ENCODE measurements around the gene GPC5.

GPC5 gene

GRCh38 chr13:91554101-91554500 lies 155.7 kb downstream of the GPC5 start:
- CTCF ChIA-PET: no interaction called here
- H3K9me3 ChIP-seq (ENCODE audit: control insufficient read depth, insufficient read depth, low read depth, low read length): no peaks in the 10 kb centered on the region
- H3K36me3 ChIP-seq (ENCODE audit: control insufficient read depth in 2 of 2, insufficient read depth in 1 of 2, low read length in 2 of 2): no peaks in the 10 kb centered on the region
- no peak for TF ChIP-seq REPIN1 (tag by site-specific recombination; IDR thresholded peaks at IDR 0.05; ENCODE audit: low read depth)
- TF ChIP-seq, protein P1, sequence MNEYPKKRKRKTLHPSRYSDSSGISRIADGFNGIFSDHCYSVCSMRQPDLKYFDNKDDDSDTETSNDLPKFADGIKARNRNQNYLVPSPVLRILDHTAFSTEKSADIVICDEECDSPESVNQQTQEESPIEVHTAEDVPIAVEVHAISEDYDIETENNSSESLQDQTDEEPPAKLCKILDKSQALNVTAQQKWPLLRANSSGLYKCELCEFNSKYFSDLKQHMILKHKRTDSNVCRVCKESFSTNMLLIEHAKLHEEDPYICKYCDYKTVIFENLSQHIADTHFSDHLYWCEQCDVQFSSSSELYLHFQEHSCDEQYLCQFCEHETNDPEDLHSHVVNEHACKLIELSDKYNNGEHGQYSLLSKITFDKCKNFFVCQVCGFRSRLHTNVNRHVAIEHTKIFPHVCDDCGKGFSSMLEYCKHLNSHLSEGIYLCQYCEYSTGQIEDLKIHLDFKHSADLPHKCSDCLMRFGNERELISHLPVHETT (tag by site-specific recombination; IDR thresholded peaks at IDR 0.05): no peak
- TF ChIP-seq, protein P2, sequence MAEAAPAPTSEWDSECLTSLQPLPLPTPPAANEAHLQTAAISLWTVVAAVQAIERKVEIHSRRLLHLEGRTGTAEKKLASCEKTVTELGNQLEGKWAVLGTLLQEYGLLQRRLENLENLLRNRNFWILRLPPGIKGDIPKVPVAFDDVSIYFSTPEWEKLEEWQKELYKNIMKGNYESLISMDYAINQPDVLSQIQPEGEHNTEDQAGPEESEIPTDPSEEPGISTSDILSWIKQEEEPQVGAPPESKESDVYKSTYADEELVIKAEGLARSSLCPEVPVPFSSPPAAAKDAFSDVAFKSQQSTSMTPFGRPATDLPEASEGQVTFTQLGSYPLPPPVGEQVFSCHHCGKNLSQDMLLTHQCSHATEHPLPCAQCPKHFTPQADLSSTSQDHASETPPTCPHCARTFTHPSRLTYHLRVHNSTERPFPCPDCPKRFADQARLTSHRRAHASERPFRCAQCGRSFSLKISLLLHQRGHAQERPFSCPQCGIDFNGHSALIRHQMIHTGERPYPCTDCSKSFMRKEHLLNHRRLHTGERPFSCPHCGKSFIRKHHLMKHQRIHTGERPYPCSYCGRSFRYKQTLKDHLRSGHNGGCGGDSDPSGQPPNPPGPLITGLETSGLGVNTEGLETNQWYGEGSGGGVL (tag by site-specific recombination; IDR thresholded peaks at IDR 0.05): no peak
- TF ChIP-seq ZNF211 (tag by site-specific recombination; IDR thresholded peaks at IDR 0.05; ENCODE audit: low read depth): no peak
- TF ChIP-seq ZNF404 (tag by site-specific recombination; IDR thresholded peaks at IDR 0.05): no peak
- TF ChIP-seq GLIS2 (tag by site-specific recombination; IDR thresholded peaks at IDR 0.05): no peak
- no peak for TF ChIP-seq ZNF704 (tag by site-specific recombination; IDR thresholded peaks at IDR 0.05)
- no peak for TF ChIP-seq ZNF555 (tag by site-specific recombination; conservative IDR thresholded peaks at IDR 0.05)
- no peak for TF ChIP-seq GLI4 (tag by site-specific recombination; IDR thresholded peaks at IDR 0.05)
- TF ChIP-seq, protein P3, sequence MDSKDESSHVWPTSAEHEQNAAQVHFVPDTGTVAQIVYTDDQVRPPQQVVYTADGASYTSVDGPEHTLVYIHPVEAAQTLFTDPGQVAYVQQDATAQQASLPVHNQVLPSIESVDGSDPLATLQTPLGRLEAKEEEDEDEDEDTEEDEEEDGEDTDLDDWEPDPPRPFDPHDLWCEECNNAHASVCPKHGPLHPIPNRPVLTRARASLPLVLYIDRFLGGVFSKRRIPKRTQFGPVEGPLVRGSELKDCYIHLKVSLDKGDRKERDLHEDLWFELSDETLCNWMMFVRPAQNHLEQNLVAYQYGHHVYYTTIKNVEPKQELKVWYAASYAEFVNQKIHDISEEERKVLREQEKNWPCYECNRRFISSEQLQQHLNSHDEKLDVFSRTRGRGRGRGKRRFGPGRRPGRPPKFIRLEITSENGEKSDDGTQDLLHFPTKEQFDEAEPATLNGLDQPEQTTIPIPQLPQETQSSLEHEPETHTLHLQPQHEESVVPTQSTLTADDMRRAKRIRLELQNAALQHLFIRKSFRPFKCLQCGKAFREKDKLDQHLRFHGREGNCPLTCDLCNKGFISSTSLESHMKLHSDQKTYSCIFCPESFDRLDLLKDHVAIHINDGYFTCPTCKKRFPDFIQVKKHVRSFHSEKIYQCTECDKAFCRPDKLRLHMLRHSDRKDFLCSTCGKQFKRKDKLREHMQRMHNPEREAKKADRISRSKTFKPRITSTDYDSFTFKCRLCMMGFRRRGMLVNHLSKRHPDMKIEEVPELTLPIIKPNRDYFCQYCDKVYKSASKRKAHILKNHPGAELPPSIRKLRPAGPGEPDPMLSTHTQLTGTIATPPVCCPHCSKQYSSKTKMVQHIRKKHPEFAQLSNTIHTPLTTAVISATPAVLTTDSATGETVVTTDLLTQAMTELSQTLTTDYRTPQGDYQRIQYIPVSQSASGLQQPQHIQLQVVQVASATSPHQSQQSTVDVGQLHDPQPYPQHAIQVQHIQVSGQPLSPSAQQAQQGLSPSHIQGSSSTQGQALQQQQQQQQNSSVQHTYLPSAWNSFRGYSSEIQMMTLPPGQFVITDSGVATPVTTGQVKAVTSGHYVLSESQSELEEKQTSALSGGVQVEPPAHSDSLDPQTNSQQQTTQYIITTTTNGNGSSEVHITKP (tag by site-specific recombination; IDR thresholded peaks at IDR 0.05): no peak
- no peak for TF ChIP-seq PRDM1 (tag by site-specific recombination; IDR thresholded peaks at IDR 0.05)
- TF ChIP-seq ZNF549 (tag by site-specific recombination; IDR thresholded peaks at IDR 0.05): no peak
- no peak for TF ChIP-seq ZNF518A (tag by site-specific recombination; conservative IDR thresholded peaks at IDR 0.05; ENCODE audit: low read depth)
- TF ChIP-seq ZNF350 (tag by site-specific recombination; IDR thresholded peaks at IDR 0.05): no peak
- no peaks in the 10 kb centered on the region for H3K4me1 ChIP-seq (ENCODE audit: control insufficient read depth, insufficient read depth, low read length)
- POLR2A ChIA-PET: interaction anchor here (0.6 kb wide), 1 partner anchor 23 kb away, joined by 4 read pairs; no protein-coding TSS in a partner anchor
- H3K27ac ChIP-seq (ENCODE audit: extremely low read depth, low read depth, low read length): no peak overlapping the region
- H3K4me3 ChIP-seq (ENCODE audit: low read depth, low read length): no peak overlapping the region

Measured in HEK293 (cell line).